GM18951 (cell line): Measurements from ENCODE around the gene TMEM273.

Experiments
- POLR2A ChIP-seq: IDR thresholded peaks from 4 replicates; pipeline ENCODE4 v1.6.1; 2011; ENCODE audit warnings: mild to moderate bottlenecking; ENCODE audit not compliant: insufficient read length, insufficient read depth; ENCODE audit errors: extremely low read depth
- in situ Hi-C: fragments of 300-500 bp; cut with MboI; formaldehyde crosslinking; loops from one replicate; pipeline ENCODE4 v1.12.0; 2022; ENCODE audit warnings: low sequenced_read_pairs, mixed read lengths, inconsistent platforms; ENCODE audit not compliant: unreplicated experiment

The TMEM273 gene

DNA sequence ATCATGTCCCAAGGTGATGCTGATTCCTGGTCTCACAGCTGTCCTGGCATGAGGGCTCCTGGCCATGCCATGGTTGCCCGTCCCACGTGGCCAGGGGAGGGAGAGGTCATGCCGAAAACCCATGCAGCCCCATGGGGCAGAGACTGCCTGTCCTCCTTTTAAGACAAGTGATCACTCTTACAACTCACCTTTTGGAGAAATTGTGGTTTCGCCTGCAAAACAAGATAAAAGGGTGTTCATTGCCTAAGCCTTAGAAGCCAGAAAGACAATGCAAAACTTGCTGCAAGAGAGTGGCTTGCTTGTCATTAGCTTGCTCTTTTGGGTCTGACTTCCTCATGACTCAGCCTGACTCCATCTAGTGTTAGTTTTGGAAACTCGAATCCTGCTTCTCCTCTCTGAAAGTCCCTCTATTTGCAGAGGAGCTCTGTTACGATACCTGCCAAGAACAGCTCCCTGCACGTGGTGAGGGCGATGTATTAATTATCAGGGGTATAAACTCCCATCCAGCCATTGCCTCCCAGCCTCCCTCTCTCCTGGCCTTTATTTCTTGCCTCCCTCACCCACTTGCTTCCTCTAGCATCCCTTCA lies 26.7 kb downstream of the TMEM273 start:
- no peak for TF ChIP-seq POLR2A
- in situ Hi-C loops, result no loop called here

DNA sequence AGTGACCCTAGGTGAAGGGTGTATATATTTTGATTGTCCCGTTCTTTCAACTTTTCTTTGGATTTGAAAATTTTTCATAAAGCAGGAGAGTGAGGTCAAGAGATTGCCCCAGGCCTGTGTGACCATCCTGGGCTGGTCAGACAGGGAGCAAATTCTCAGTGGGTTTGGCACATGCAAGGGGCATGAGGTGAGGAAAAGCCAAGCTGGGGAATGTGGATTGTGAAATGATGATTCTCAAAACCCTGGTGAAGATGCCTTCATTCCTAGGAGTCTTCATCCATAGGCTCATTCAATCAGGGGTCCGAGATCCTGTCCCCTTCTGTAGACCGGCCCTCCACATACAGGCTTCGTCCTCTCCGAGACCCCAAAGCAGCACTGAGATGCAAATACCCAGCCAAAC lies 27.4 kb downstream of the TMEM273 start:
- no peak for TF ChIP-seq POLR2A
- in situ Hi-C loops, result no loop called here

DNA sequence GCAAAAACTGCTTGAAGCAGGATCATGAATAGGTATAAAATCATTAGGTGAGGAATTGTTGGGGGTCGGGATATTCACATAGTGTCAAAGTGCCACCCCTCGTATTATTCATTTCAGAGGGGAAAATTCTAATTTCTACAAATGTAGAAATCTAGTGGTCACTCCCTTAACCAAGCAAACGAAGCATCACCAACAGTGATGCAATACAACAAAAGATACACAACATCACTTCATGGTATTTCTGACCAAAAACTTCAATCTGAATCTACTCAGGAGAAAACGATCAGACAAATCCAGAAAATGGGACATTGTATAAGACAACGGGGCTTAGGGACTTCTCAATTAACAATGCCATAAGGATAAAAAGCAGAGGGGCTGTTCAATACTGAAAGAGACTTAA lies 28.1 kb downstream of the TMEM273 start:
- in situ Hi-C loops, result no loop called here
- no peak for TF ChIP-seq POLR2A

DNA sequence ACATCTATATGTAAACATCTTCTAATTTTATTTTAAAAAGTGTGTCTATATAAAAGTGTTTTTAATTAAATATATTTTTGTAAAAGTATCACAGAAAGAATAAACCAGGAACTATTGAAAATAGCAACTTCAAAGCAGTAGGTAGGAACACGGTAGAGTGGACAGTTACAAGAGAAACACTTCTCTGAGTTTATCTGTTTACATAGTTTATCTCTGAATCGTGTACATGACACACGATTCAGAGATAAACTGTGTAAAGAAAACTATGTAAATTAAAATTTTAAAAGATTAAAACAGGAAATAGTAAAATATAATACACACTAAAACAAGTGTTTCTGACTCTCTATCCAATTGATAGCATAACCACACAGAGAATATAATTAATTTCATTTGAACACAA lies 29.3 kb downstream of the TMEM273 start:
- in situ Hi-C loops, result loop anchor here (5.0 kb wide), 1 partner anchor 177 kb away; no protein-coding TSS in a partner anchor
- TF ChIP-seq POLR2A, result no peak

DNA sequence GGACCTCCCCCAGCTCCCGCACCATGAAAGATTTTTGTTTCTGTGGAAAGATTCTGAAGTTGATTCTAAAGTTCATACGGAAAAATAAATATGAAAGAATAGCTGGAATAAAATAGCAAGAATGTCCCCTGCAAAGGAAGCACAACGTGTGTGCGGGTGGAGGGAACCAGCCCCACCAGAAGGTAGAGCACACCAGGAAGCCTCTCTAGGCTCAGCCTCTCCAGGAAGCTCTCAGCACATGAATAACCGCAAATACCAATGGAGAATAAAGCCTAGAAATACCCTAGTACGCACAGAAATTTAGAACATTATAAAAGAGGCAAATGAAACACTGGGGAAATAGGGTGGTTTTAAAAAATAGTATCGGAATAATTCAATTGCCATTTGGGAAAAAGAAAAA lies 29.8 kb downstream of the TMEM273 start:
- no peak for TF ChIP-seq POLR2A
- in situ Hi-C loops, result loop anchor here (5.0 kb wide), 1 partner anchor 176 kb away; no protein-coding TSS in a partner anchor

DNA sequence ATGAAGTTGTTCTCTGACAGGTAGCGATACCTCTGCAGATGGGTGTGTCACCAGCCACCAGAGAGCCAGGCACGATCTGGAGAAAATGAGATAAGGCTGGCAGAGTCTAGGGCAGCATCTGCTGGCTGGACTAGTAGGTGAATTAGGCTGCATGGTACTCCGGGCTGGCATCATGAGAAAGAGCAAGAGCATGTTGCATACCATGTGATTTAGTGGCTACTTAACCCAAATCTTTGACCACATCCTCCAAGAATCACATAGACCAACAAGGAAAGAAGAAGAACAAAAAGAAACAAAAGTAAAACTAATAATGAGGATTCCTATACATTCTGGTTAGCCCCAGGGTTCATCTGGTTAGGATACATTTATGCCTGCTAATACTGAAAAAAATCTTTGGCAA lies 31.0 kb downstream of the TMEM273 start:
- in situ Hi-C loops, result loop anchor here (5.0 kb wide), 1 partner anchor 175 kb away; no protein-coding TSS in a partner anchor
- TF ChIP-seq POLR2A, result no peak

DNA sequence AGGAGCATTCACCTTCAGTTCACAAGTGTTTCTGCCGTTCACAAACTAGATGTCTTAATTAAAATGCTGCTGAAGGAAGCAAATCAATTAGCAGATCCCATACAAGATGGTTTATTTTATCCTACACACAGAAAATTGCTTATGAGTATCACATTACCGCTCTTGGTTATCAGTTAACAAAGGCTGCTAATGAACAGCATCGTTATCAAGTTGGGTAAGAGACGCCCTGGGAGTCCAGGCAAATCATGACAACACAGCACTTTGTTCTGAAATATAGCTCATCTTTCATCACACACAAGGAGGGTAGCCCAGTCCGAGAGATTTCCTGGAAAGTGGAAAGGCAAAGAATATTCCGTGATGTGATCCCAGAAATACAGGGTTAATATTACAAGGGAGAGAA lies 33.5 kb downstream of the TMEM273 start:
- in situ Hi-C loops, result loop anchor here (5.0 kb wide), 1 partner anchor 172 kb away; no protein-coding TSS in a partner anchor

DNA sequence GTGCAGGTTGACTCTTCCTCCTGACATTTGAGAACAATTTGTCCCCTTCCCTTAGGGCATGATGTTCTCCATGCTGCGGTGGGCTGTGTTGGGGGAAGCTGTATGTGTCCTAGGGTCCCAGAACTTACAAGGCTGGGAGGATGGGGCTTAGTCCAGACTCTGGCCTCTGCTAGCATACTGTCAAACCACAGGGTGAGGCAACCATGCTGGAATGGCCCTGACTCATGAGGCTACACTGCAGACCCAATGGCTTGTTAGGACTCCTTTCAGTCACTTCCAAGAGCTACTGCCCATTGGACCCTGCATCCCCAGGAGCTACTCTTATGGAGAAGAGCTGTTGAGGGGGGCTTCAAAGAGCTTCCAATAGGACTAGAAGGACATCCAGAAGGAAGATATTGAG lies 34.2 kb downstream of the TMEM273 start:
- in situ Hi-C loops, result no loop called here

More for the DNA sequence above, 33.5 kb downstream of the TMEM273 start:
- no peak for TF ChIP-seq POLR2A

DNA sequence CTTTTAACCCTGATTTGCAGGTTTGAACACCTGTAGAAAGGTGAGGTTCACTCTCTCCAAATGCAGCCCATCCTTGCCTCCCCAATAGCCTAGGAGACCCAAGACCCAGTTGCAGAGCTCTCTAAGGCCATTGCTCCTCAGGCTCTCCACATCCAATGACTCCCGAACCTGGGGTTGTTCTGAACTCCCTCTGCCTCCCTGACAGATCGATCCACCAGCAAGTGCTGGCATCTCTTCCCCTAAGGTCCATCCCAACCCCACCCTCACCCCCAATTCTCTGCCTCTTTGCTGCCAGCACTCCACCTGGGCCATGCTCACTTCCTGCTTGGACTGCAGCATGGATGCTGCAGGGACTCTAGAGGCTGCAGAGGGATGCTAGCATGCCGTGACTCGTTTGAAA lies 35.1 kb downstream of the TMEM273 start:
- TF ChIP-seq POLR2A, result no peak
- in situ Hi-C loops, result no loop called here

More for the DNA sequence above, 34.2 kb downstream of the TMEM273 start:
- no peak for TF ChIP-seq POLR2A

DNA sequence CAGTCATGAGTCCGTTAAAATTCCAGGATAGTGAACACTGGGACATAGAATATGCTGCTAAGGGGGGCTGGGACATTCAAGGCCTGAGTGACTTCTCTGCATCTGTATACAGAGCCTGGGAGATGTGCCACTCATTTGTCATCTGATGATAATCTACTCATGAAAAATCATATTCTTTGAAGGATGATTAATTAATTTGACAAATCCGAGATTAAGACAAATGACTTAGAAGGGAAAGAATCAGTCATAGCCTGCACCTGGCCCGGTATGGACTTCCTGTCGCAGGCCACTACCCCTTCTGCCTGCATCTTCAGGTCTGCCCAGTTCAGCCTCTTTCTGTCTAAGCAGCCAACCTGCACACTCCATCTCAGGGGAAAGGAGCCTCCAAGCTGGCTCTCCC lies 35.5 kb downstream of the TMEM273 start:
- in situ Hi-C loops, result no loop called here
- TF ChIP-seq POLR2A, result no peak

DNA sequence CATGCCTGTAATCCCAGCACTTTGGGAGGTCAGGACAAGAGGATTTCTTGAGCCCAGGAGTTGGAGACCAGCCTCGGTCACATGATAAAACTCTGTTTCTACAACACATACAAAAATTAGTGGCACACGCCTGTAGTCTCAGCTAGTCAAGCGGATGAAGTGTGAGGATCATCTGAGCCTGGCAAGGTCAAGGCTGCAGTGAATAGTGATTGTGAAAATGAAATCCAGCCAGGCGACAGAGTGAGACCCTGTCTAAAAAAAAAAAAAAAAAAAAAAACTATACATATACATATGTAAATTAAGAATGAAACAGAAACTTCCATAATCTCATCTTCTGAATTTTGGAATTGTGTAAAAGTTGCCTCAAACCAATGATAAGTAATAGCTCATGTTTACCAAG lies 36.2 kb downstream of the TMEM273 start:
- no peak for TF ChIP-seq POLR2A
- in situ Hi-C loops, result no loop called here

DNA sequence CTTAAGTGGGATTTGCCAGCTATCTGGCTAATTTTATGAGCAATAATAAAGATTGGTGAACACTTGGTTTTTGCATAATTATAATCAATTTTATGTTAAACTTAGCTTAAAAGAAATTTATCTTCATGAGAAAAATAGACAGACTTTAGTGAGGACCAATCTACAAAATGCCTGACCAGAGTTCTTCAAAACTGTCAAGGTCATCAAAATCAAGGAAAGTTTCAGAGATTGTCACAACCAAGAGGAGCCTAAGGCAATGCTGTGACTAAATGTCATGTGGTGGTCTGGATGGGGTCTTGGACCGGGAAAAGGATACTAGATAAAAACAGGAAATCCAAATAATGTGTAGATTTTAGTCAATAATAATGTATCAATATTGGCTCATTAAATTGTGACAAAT lies 36.7 kb downstream of the TMEM273 start:
- in situ Hi-C loops, result no loop called here
- TF ChIP-seq POLR2A, result no peak

DNA sequence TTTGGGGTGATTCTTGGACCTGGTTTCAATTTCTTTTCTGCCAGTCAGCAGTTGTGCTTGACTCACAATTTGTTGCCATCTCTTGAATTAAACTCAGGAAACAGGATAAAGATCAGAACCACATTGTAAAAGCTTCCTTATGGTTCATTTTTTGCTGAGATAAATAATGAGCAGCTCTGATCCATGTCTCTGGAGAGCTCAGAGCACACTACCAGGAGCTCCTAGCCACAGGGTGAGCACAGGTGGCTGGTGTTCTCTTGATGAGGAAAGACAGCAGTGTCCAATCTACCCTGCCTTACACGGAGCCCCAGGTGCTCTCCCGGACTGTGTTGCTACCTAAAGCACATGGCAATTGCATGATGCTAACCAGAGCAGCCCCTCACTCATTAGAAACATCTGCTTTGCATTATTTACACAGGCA lies 37.2 kb downstream of the TMEM273 start:
- no peak for TF ChIP-seq POLR2A
- in situ Hi-C loops, result no loop called here

DNA sequence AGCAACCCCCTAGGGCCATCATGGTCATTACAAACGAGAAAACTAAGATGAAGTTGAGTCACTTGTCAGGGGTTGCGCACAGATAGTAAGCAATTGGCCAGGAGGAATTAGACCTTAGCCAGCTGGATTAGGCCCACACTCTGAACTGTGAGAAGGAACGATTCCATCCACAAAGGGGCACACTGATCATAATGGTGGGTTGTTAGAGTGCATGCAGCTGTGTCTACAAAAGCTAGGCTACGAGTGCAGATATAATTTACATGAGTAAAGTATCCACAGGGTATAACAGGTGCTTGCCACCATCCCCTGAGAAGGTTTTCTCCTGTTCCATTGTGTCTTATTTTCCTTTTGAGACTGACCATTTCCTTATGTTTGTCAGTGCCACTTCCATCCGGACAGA lies 37.8 kb downstream of the TMEM273 start:
- in situ Hi-C loops, result no loop called here
- TF ChIP-seq POLR2A, result no peak
